ENCODE results near the gene NTRK1. TPM values are rescaled to one million over a fixed set of nuclear protein-coding genes. Genes with fewer than 3 reads are reported as not detected.

The NTRK1 gene
- total RNA-seq, 1 experiment from 2014 or later, result not detected

DNA sequence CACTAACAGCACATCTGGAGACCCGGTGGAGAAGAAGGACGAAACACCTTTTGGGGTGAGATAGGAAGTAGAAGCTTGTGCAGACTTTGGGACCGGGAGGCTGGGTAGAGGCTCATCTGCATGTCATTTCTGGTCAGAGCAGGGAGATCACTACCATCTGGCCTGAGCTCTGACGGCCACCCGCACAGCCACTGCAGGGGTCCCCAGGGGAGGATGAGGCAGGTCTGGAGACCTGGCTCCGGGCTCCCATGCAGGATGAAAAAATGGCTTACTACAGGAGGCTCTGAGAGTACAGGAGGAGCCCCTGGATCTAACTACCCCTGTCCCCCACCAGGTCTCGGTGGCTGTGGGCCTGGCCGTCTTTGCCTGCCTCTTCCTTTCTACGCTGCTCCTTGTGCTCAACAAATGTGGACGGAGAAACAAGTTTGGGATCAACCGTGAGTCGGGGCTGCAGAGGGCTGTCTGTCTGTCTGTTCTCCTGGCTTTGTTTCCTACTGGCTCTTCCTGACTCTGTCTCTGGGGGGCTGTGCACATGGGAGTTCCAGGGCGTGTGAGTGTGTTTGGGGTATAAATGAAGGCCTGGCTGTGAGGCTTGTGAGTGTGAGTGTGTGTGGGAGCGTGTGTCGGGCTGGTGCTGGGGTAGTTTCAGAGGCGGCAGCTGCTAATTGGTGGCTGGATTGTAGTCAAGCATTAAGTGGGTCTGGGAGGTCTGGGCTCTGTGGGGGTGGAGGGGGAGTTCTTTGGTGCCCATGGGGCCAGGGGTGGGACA, 14.1 kb downstream of the NTRK1 start:
- no peaks in the 10 kb centered on the region for H3K9me3 ChIP-seq (replicated peaks)
- no peak overlapping the region for H3K27ac ChIP-seq
- no peaks in the 10 kb centered on the region; the same call in 1 of the 2 replicates for H3K4me1 ChIP-seq
- H3K4me3 ChIP-seq, result no peak overlapping the region
- H3K36me3 ChIP-seq, result no peaks in the 10 kb centered on the region
- no peak for DNase-seq
- peaks cover 4% of the 10 kb centered on the region for H3K27me3 ChIP-seq

GRCh38 chr1:156875341-156875615, 14.6 kb downstream of the NTRK1 start:
- no peaks in the 10 kb centered on the region; the same call in 1 of the 2 replicates for H3K4me1 ChIP-seq
- no peaks in the 10 kb centered on the region for H3K9me3 ChIP-seq (replicated peaks)
- no peak overlapping the region for H3K4me3 ChIP-seq
- H3K27ac ChIP-seq, result no peak overlapping the region
- H3K27me3 ChIP-seq, result peaks cover 4% of the 10 kb centered on the region
- DNase-seq, result no peak
- no peaks in the 10 kb centered on the region for H3K36me3 ChIP-seq

DNA sequence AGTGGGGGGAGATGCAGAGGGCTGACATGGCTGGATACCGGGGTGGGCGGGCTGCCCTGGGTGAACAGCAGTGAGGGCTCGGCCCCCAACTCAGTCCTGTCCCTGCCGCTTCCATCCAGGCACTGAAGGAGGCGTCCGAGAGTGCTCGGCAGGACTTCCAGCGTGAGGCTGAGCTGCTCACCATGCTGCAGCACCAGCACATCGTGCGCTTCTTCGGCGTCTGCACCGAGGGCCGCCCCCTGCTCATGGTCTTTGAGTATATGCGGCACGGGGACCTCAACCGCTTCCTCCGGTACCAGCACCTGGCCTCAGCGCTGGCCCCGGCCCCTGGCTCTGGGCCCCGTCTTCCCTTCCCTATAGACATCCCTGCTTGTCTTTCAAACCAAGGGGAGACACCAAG, 15.6 kb downstream of the NTRK1 start:
- H3K27ac ChIP-seq, result no peak overlapping the region
- no peak overlapping the region for H3K4me3 ChIP-seq
- no peaks in the 10 kb centered on the region; the same call in 1 of the 2 replicates for H3K4me1 ChIP-seq
- H3K9me3 ChIP-seq (replicated peaks), result no peaks in the 10 kb centered on the region
- H3K27me3 ChIP-seq, result peaks cover 4% of the 10 kb centered on the region
- no peaks in the 10 kb centered on the region for H3K36me3 ChIP-seq
- DNase-seq, result no peak

DNA sequence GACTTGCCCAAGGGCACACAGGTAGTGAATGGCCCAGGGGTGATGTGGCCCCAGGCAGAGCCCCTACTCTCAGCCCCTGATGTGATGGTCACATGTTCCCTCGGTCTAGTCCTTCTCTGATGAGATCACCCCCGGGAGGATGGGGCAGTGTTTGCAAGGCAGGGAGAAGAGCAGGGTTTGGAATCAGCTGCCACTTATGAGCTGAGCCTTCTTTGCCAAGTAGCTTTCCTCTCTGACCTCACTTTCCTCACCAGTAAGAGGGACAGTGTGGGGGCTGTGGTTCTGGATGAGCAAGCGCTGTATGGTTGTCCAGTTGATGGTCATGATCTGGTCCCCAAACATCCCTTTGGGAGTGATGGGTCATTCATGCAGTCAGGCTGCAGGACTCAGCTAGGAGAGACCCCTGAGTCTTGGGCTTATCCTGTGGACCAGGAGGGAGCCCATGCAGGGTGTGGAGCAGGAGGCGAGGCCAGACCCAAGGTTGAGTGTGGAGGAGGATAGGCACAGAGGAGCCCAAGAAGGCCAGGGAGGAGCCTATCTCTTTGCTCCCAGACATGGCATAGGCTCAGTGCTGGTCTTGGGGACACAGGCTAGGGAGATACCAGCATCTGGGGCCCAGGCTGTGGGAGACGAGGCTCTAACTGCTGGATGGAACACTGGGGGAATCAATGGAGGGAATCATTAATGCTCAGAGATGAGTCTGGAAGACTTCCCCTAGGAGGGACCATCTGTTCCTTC, 16.9 kb downstream of the NTRK1 start:
- no peak overlapping the region for H3K4me3 ChIP-seq
- no peak overlapping the region for H3K27ac ChIP-seq
- no peaks in the 10 kb centered on the region for H3K36me3 ChIP-seq
- H3K4me1 ChIP-seq, result no peaks in the 10 kb centered on the region
- no peaks in the 10 kb centered on the region for H3K9me3 ChIP-seq (replicated peaks)
- DNase-seq, result no peak
- peaks cover 4% of the 10 kb centered on the region; the same call in 1 of the 2 replicates for H3K27me3 ChIP-seq

- no peaks in the 10 kb centered on the region for H3K4me1 ChIP-seq
- no peaks in the 10 kb centered on the region for H3K36me3 ChIP-seq
- peaks cover 8% of the 10 kb centered on the region; the same call in 1 of the 2 replicates for H3K27me3 ChIP-seq
- H3K27ac ChIP-seq, result no peak overlapping the region
- H3K9me3 ChIP-seq (replicated peaks), result no peaks in the 10 kb centered on the region
- DNase-seq, result no peak
- H3K4me3 ChIP-seq, result no peak overlapping the region
These were observed 19.2 kb downstream of the NTRK1 start for GRCh38 chr1:156879876-156880275.

DNA sequence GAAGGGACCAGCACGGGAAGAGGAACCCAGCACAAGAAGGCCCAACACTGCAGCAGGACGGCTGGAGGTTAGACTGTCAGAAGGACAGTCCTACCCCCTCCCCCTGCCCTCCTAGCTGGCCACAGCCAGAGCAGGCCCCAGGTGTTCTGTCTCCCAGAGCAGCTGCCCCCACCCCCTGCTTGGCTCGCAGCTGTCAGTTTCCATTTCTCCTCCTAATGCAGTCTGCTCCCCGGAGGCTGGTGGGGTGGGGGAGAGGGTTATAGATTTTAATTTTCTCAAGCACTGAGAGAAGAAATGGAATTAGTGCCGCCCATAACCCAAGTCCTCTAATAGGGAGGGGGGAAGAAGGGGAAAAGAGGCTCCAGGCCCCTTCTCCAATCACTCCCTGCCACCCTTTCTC, 19.8 kb downstream of the NTRK1 start:
- Histone ChIP-seq H3K27me3 (peaks cover 8% of the 10 kb centered on the region; the same call in 1 of the 2 replicates), H3K4me1 (no peaks in the 10 kb centered on the region), H3K36me3 (no peaks in the 10 kb centered on the region), H3K4me3 (no peak overlapping the region), H3K27ac (no peak overlapping the region), H3K9me3 (replicated peaks) (no peaks in the 10 kb centered on the region)
- no peak for DNase-seq

DNA sequence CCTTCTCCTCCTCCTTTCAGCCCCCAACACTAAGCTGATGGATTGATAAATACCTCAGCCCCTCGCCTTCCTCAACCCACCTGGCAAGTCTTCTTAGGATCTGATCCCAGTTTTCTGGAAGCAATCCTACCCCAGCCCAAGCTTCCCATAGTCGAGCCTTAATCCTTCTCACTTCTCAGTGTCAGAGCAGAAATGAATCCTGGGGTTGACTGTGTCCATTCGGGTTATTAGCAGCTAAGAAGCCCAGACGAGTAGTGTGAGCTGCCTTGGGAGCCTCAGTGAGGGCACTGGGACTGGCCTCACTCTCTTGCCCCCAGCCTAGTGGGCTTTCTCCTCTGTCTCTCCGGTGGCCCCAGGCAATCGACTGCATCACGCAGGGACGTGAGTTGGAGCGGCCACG, 20.4 kb downstream of the NTRK1 start:
- Histone ChIP-seq H3K36me3 (no peaks in the 10 kb centered on the region), H3K27ac (no peak overlapping the region), H3K4me1 (no peaks in the 10 kb centered on the region), H3K9me3 (replicated peaks) (no peaks in the 10 kb centered on the region), H3K27me3 (peaks cover 8% of the 10 kb centered on the region; the same call in 1 of the 2 replicates), H3K4me3 (no peak overlapping the region)
- DNase-seq, result no peak

GRCh38 chr1:156881663-156882062, 21.0 kb downstream of the NTRK1 start:
- H3K4me3 ChIP-seq, result no peak overlapping the region
- no peaks in the 10 kb centered on the region for H3K4me1 ChIP-seq
- H3K27ac ChIP-seq, result no peak overlapping the region
- no peaks in the 10 kb centered on the region for H3K36me3 ChIP-seq
- no peaks in the 10 kb centered on the region for H3K9me3 ChIP-seq (replicated peaks)
- H3K27me3 ChIP-seq, result peaks cover 8% of the 10 kb centered on the region; the same call in 1 of the 2 replicates
- no peak for DNase-seq

DNA sequence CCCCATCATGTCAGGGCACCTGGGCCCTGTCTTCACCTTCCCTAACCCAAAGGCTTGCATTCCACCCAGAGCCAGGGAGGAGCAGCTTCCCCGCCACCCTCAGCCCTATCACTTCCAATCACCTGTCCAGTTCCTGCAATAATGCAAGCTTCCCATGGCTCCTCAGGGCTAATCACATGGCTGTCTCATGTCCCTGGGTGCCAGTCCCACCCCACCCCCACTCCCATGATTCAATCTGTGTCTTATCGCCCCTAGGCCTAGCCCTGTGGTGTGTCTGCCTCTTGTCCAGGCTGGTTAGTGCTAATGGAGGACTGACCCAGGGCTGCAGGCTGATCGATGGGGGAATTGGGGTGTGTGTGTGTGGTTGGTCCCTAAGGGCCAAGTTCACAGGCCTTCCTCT, 21.9 kb downstream of the NTRK1 start:
- Histone ChIP-seq H3K27ac (no peak overlapping the region), H3K4me3 (no peak overlapping the region), H3K4me1 (no peaks in the 10 kb centered on the region), H3K9me3 (replicated peaks) (no peaks in the 10 kb centered on the region), H3K27me3 (peaks cover 8% of the 10 kb centered on the region; the same call in 1 of the 2 replicates), H3K36me3 (no peaks in the 10 kb centered on the region)
- no peak for DNase-seq

DNA sequence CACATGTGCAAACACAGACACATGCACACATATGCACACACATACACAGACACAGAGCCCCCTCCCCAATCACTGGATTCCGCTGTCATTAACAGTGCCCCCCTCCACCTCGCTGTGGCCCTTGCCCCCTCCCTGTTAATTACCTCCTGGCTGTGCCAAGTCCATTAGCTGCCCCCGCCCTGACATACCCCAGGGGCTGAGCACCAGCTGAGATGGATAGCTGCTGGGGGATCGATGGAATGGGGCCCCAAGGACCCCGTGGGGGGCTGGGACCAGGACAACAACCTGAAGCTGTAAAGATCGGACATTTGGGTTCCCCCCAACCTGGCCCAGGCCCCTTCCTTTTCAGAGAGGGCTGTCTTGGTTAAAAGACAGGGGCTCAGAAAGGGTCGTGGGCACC, 23.3 kb downstream of the NTRK1 start:
- Histone ChIP-seq H3K4me3 (no peak overlapping the region), H3K27ac (no peak overlapping the region), H3K27me3 (peaks cover 8% of the 10 kb centered on the region; the same call in 1 of the 2 replicates), H3K36me3 (no peaks in the 10 kb centered on the region), H3K4me1 (no peaks in the 10 kb centered on the region), H3K9me3 (replicated peaks) (no peaks in the 10 kb centered on the region)
- no peak for DNase-seq

GRCh38 chr1:156884560-156885184, 24.0 kb downstream of the NTRK1 start:
- Histone ChIP-seq H3K4me1 (no peaks in the 10 kb centered on the region), H3K36me3 (no peaks in the 10 kb centered on the region), H3K27ac (no peak overlapping the region), H3K4me3 (no peak overlapping the region), H3K27me3 (peaks cover 8% of the 10 kb centered on the region; the same call in 1 of the 2 replicates), H3K9me3 (replicated peaks) (no peaks in the 10 kb centered on the region)
- DNase-seq, result no peak

DNA sequence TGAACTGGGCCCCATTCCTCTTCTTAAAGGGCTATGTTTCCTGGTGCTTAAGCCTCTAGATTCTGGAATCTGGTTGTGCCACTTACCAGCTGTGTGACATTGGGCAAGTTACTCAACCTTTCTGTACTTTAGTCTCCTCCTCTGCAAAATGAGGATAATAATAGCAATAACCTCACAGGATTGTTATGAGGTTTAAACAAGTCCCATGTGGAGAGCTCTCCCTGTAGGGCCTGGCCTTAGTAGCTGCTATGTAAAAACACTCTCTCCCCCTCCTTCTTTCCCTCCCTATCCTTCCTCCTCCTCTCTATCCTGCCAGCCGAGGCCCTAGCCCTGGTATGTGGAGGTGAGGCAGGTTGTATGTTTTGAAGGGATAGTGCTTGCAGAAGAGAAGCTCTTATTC, 24.6 kb downstream of the NTRK1 start:
- DNase-seq, result no peak
- H3K4me1 ChIP-seq, result no peaks in the 10 kb centered on the region
- peaks cover 9% of the 10 kb centered on the region; the same call in 1 of the 2 replicates for H3K27me3 ChIP-seq
- H3K36me3 ChIP-seq, result no peaks in the 10 kb centered on the region
- no peaks in the 10 kb centered on the region for H3K9me3 ChIP-seq (replicated peaks)
- H3K27ac ChIP-seq, result no peak overlapping the region
- no peak overlapping the region for H3K4me3 ChIP-seq

DNA sequence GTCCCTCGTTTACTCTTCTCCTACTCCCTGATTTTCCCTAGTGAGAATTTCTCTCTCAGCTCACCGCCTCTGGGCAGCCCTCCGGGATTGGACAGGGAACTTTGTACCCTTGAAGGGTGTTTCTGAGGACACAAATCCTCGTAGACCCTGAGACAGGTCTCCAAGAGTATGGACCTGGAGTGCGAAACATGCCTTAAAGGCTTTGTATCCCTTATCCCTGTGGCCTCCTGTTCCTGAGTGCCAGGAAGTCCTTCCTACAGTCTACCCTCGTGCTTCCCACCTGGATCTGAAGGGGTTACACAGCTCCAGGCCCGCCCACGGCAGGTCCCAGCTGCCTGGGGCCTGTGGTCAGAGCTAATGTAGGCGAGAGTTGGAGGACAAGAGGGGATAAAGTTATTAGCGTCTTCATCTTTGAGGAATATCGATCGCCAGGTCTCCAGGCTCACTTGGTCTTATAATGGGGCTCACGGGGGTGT, 25.3 kb downstream of the NTRK1 start:
- Histone ChIP-seq H3K4me3 (no peak overlapping the region), H3K9me3 (replicated peaks) (no peaks in the 10 kb centered on the region), H3K27ac (no peak overlapping the region), H3K27me3 (peaks cover 11% of the 10 kb centered on the region; the same call in 1 of the 2 replicates), H3K36me3 (no peaks in the 10 kb centered on the region), H3K4me1 (no peaks in the 10 kb centered on the region)
- DNase-seq, result no peak

DNA sequence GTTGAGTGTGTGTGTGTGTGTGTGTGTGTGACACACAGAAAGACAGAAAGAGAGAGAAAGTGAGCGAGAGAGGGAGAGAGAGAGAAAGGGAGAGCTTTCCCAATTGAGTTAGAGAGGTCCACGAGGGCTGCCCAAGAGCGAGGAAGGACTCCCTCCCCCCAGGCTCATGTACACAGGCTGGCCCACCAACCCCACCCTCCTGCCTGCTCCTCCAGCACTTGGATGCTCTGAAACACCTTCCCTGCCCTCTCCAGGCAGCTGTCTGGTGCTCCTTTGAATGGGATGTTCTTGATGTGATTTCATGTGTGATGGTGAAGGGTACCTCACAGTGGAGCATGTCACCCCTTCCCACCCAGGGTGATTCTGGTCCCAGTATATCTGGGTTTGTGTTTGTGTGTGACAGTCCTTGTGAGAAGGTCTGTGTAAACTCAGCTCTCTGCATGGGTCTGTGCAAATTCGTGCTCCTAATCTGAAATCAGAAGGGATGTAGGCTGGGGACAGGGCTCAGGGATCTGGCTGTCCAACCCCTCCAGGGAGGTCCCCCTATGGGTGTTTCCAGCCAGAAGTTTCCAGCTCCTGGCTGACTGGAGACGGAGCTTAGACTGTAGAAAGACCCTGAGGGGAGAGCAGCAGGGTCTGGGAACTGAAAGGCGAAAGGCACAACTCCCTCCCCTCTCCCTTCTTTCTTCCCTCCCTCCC, 26.1 kb downstream of the NTRK1 start:
- H3K4me3 ChIP-seq, result no peak overlapping the region
- no peaks in the 10 kb centered on the region for H3K4me1 ChIP-seq
- H3K27me3 ChIP-seq, result peaks cover 11% of the 10 kb centered on the region; the same call in 1 of the 2 replicates
- no peaks in the 10 kb centered on the region for H3K36me3 ChIP-seq
- no peak for DNase-seq
- H3K27ac ChIP-seq, result no peak overlapping the region
- H3K9me3 ChIP-seq (replicated peaks), result no peaks in the 10 kb centered on the region
